Stimulated activated CD4-positive, alpha-beta T cell treated with anti-CD3 and anti-CD28 coated beads, Interleukin-4, amount 100 ng/mL, for 48 hours (primary cell): ENCODE results near the gene NEIL1.
"Not testable (repeated sequence)": the region's sequence is repeated elsewhere in the genome, so short reads cannot be mapped to it uniquely, and the experiment has no call there.

Source experiments
- DNase-seq, 2 donors: peaks; one replicate each; pipeline ENCODE4 v3.0.0-alpha.2; 2020; ENCODE audit warnings: low read depth in 2 of 2

The NEIL1 gene, protein sequence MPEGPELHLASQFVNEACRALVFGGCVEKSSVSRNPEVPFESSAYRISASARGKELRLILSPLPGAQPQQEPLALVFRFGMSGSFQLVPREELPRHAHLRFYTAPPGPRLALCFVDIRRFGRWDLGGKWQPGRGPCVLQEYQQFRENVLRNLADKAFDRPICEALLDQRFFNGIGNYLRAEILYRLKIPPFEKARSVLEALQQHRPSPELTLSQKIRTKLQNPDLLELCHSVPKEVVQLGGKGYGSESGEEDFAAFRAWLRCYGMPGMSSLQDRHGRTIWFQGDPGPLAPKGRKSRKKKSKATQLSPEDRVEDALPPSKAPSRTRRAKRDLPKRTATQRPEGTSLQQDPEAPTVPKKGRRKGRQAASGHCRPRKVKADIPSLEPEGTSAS

DNA sequence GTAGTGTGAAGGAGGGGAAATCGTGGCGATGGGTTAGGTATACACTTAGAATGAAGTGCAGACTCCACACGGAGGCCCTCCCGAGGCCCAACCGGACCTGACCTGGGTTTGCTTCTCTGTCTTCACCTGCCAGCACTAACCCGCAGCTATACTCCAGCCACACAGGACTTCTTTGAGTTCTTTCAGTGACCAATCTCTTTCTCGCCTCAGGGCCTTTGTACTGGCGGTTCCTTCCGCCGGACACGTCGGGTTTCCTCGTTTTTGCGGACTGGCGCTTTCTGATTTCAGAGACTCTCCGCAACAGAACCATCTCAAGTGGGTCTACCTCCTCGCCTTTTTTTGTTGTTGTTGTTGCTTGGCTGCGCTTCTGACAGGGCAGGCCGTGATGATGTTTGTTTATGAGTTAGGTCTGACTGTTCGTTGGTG, at the start of gene NEIL1:
NEIL1 (plus strand) TSS at position 244 of the 426 bp plus-strand sequence. CDS start 1,867 bp downstream, outside the sequence.
- no peak for DNase-seq

DNA sequence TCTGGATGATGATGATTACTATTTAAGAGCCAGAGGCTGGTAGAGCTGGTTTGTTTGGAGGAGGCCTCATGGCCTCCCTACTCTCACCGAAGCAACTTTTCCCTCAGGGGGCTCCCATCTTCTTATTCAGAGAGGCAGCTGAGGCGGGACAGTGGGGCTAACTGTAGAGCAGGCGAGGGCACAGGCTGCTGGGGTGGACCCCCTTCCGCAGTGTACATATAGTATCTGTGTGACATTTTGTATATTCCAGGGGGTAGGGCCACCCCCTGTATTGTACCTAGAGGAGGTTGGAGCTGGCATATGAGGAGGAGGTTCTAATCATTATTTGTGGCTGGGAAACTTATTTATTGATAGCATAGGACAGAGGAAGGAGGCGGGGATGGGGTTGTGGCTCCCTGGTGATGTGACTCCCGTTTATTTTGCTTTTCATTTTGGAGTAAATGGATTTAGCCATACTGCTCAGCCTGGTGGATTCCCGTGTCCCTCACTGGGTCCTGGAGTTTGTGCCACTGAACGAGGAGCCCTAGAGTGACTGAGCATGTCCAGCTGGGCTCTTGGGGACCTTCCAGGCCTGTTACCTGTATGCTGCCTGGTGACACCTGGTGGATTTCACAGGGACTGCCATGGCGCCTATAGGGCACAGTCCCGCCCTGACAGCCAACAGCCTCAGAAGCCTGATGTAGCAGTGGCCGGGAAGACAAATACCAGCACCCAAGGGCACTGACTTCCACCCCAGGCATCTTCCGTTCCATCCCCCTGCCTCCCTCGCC, 48.1 kb upstream of the NEIL1 start:
- not testable (repeated sequence) for DNase-seq

DNA sequence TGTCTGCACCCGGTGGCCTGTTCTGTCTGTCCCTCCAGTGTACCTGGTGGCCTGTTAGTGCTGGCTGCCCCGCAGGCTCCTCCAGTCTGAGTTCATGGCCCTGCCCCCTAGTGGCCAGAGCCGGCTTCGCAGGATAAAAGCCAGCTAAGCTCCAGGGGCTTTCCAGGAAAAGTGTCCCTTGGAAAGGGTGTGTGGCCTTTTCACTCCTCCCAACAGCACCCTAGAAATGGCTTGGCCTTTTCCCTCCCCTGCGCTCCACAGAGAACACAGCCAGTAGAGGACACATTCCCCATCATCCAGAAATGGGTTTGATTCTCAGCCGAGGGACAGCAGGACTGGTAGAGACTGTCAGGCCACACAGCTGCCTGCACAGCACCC, 47.5 kb upstream of the NEIL1 start:
- DNase-seq, result peak; percentile 49 to 56

DNA sequence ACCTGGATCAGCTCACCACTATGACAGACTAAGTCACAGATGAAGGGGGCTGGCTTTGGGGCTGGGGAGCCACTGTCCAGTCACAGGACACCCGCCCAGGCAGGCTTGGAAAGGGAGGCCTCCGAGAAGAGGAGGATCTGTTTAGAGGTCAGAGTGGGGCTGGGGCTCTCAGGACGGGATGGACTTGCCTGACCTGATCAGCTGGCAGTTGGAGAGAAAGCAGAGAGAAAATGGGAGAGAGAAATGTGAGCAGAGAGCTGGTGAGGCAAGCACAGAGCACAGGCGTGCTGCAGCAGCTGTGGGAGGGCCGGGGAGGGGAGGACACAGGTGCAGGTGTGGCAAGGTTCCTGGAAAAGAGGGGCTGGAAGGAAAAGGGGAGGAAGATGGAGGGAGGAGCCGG, 46.8 kb upstream of the NEIL1 start:
- not testable (repeated sequence) for DNase-seq

DNA sequence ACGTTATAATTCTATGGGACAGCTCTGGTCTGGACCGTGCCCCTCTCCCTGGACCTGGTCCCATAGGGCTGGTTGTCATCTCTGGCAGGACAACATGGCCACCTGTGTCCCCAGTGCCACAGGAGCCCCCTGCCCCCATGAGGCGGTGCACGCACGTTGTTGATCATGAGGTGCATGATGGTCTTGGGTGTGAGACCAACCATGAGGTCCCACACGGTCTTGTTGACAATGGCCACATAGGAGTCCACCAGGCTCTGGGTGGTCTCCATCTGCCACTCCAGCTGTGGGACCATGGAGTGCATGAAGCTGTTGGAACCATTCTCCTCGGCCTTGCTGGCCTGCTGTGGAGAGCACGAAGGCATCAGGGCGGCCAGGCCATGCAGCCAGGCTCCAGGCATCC, 44.5 kb upstream of the NEIL1 start:
- no peak for DNase-seq

DNA sequence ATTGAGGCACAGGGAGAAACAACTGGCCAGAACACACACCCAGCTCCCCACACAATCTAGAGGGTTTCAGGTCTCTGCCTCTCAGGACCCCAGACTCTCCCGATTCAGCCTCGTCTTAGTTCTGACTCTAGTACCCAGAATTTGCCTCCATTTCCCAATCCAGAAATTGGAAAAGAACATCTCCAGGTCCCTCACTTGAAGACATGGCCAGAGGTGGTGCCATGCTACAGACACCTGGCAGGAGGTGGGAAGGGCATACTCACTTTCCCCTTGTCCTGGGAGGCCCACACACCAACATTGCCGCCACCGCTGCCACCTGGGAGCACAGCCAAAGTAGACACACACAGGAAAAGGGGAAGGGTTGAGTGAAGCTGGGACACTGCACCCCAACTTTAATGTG, 44.1 kb upstream of the NEIL1 start:
- not testable (repeated sequence) for DNase-seq

DNA sequence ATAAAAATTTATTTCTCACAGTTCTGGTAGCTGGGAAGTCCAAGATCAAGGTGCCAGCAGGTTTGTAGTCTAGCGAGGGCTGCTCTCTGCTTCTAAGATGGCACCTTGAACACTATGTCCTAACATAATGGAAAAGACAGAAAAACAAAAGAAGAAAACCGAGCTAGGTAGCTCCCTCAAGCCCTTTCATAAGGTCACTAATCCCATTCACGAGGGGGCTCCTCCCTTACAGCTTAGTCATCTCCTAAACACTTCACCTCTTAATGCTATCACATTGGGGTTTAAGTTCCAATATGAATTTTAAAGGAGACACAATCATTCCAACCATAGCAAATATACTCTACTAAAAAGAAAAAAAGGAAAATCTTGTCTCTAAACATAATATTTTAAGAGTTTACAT, 40.7 kb upstream of the NEIL1 start:
- no peak for DNase-seq

DNA sequence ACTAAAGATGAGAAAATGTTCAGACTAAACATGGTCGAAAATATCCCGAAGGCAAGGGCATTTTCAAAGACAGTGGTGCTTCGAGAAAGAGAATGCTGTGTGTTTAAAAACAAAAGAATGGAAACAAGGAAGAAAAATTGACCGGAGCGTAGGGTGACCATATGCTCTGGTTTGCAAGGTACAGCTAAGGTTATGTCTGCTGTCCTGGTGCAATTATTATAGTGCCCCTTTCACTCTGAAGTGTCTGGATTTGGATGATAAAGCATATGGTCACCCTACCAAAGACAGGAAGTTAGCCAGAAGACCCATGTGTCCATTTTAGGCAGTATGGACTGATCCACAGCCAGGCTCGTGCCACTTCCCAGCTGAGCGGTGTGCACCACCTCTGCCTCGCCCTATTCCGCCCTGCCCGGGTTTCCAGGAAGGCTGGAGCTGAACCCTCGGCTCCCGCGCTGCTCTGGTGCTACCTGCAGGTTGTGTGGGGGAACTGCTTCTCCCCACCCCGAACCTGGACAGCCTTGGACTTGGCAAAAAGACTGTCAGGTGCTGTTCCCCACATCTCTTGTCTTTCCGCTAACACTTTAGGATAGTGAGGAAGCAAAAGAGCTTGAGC, 39.0 kb upstream of the NEIL1 start:
- DNase-seq, result peak; percentile 11 to 17

DNA sequence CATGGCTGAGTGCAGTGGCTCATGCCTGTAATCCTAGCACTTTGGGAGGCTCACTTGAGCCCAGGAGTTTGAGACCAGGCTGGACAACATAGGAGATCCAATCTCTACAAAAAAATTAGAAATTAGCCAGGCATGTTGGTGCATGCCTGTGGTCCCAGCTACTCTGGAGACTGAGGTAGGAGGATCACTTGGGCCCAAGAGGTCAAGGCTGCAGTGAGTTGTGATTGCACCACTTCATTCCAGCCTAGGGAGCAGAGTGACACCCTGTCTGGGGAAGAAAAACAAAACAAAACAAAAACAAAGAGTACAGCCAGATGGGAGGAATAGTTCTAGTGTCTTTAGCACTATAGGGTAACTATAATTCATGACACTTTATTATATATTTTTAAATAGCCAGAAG, 37.1 kb upstream of the NEIL1 start:
- DNase-seq, result no peak

DNA sequence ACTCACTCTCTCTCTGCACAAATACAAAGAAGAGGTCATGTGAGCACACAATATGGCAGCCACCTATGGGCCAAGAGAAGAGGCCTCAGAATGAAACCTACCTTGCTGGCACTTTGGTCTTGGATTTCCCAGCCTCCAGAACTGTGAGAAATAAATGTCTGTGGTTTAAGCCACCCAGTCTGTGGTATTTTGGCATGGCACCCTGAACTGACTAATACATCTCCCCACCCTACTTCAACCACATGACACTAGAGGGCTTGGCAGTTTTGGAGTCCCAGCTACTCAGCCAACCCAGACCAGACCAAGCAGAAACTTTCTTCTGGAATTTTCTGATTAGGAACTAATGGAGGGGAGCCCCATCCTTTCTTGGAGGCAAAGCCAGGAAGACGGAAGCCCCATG, 34.3 kb upstream of the NEIL1 start:
- DNase-seq, result not testable (repeated sequence)

DNA sequence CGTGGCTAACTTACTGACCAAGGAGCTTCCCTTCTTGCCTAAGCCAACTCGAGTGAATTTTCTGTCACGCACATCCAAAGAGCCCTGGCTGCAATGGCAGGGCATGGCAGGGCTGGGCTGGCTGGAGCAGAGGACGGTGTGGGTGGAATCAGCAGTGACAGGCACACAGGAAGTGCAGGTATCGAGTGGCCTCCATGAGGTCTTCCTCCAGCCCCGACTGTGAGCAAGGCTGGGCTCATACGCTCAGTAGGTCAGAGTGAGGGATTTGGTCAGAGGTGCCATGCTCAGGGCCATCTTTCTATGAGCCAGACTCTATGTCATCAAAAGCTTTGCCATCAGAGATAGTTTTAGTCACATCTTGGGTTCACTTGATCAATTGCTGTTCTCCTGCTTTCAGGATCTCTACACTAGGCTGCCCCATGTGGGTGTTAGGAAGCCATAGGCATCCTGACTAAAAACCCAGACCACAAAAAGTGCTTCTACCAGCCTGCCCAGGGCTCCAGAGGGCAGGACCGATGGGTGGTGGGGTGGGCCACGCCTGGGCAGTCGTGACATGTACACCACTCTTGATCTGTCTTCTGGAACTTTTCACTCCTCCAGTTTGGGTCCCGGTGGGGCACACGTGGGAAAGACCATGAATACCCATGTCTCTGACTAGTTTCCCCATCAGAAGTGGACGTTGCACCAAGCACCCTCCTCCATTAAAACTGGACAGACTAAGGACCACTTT, 33.6 kb upstream of the NEIL1 start:
- DNase-seq, result no peak

DNA sequence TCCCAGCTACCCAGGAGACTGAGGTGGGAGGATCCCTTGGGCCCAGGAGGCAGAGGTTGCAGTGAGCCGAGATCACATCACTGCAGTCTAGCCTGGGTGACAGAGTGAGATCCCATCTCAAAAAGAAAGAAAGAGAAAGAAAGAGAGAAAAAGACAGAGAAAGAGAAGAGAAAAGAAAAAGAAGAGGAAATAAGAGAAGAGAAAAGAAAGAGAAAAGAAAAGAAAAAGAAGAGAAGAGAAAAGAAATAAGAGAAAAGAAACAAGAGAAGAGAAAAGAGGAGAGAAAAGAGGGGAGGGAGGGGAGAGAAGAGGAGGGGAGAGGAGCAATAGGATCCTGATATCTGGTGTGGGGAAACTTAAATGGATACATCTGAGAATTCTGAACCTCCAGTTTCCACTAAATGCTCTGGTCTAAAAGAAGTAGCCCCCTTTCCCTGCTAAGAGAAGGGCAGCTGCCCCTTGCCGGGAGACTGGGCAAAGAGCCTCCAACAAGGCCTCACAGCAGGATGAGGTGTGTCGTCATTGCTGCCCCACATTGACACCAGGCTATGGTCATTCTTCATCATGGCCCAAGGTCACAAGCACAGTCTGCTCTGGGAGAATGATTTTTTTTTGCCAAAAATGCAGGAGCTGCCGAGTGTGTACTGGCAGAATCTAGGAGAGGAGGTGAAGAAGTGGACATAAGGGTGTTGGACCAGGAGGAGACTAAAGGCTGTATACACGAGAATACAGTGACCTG, 32.1 kb upstream of the NEIL1 start:
- no peak for DNase-seq

DNA sequence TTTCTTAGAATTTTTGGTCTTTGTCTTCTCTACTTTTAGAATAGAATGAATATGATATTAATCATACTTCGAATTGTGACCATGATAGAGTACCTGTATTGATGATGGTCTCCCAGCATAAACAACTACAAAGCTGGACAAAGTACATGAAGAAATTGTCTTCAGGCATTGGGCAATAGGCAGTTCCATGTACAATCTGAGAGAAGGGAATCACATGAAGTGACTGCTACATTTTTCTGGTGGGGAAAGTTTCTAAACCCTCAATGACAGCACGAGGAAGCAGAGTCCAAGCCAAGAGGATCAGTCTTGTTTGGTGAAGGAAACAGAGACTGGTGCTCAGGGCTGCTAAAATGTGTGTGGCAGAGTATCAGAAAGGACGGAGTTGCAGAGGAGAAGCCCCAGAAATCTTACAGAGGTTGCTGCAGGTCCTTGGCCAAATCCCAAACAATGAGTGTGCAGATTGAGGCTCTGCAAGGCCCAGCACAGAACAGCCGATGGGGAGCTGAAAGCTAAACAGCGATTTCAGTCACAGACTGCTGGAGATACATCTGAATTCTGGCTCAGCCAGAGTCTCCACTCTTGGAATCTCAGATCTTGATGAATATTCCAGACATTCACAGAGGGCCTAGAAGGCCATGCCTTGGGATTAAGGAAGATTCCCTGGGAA, 27.5 kb upstream of the NEIL1 start:
- DNase-seq, result not testable (repeated sequence)

DNA sequence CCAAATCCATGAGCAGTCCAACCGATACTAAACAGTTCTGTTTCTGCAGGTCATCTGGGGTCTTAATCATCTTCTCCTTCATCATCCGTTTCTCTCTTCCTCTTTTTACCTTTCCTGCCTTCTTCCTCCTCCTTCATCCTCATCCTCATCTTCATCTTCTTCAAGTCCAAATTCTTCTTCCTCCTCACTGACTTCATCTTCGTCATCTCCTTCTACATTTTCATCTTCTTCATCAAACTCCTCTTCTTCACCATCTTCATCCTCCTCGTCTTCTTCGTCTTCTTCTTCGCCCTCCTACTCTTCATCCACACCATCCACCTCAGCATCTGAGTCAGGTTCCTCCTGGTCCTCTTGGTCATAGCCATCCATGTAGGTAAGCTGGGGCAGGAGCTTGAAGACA, 25.1 kb upstream of the NEIL1 start:
- no peak for DNase-seq

DNA sequence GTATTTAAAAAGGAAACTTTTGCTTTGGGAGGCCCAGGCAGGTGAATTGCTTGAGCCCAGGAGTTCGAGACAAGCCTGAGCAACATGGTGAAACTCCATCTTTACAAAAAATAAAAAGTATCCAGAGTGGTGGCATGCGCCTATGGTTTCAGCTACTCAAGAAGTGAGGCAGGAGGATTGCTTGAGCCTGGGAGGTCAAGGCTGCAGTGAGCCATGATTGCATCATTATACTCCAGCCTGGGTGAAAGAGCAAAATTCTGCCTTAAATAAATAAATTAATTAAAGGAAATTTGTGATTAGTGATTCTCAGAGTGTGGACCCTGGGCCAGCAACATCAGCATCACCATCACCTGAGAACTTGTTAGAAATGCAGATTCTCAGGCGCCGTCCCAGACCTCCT, 20.9 kb upstream of the NEIL1 start:
- DNase-seq, result no peak

DNA sequence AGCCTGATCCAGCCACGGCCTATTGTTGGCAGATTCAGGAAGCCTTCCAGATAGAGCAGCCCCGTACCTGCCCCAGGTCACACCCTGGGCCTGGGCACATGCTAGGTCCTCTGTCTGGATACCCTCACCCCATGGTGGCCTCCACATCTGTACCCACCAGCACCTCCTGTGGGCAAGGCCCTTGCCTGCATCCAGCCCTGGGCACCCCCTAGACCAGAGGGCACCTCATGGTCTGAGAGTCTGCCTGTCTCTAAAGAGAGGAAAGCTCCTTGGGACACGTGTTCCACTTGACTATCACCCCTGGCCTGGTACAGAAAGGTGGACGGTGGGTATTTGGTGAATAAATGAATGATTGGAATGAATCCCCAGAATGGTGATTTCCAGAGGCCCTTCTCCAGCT, 19.8 kb upstream of the NEIL1 start:
- no peak for DNase-seq

DNA sequence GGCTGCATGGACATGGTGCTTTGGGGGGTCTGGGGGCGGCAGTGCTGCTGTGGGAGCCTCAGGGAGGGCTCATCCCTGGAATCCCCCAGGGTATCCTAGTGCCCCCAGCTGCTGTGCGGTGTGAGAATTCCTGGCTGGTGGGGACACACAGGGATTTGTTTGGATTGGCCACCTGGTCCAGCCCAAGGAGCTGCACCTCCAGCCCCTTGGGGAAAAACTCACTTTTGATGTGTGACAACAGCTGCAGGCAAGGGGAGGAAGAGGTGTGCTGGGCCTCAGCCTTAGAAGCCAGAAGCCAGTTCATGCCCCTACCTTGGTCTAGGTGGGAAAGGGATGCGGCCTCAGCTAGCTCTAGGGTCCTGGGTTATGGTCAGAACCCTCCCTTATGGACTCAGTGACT, 19.3 kb upstream of the NEIL1 start:
- no peak for DNase-seq

DNA sequence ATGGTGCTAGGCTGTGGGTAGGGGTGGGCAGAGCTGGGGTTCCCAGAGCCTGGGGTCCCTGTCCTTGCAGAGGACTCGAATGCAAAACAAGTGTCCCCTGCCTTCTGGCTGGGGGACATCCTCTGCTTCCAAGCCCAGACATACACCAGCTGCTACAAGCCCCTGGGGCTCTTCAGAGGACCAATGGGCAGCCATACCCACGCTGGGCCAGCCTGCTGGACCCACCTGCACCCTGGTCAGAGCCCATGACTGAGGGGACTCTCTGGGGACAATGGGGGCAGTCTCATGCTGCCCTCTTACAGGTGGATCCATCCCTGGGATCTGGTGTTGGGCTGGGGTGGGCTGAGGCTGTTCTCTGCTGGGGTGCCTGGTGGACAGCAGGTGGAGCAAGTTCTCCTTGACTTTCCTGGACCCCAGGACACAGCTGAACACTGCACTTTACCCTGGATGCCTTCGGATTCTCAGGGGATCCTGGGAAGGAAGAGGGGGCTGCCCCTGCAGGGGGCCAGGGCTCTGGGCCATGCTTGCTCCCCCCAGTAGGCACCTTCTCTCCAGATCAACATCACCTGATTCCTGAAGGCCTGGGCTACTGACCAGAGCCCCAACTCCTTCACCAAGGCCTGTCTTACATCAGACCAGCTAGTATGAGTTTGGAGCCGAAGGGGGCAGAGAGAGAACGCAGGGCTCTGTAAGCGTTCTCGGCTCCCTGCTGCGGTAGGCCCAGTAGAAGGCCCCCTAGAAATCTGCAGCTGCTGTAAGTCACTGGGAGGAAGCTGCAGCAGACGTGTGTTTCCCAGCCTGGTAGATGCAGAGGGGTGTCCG, 18.1 kb upstream of the NEIL1 start:
- DNase-seq, result no peak

DNA sequence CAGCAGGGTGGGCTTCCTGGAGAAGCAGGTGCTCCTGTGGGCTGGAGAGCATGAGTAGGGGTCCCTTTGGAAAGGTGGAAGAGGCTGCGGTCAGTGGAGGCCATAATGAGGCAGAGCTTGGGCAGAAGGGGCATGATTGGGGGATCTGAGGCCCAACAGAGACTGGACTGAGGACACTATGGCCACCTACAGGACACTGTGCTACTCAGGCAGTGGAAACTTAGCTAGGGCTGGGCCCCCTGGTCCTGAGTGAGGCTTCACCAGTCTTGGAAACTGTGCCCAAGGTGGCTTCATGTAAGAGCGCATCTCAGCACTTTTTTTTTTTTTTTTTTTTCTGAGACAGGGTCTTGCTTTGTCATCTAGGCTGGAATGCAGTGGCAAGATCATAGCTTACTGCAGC, 17.3 kb upstream of the NEIL1 start:
- DNase-seq, result no peak

DNA sequence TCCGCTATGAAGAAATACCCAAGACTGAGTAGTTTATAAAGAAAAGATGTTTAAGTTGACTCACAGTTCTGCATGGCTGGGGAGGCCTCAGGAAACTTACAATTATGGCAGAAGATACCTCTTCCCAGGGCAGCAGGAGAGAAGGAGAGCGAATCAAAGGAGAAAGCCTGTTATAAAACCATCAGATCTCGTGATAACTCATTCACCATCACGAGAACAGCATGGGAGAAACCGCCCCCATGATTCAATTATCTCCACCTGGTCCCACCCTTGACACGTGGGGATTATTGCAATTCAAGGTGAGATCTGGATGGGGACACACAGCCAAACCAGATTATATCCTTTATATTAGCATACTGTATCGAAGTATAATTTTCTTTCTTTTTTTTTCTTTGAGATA, 14.7 kb upstream of the NEIL1 start:
- DNase-seq, result not testable (repeated sequence)
